RWPE1 (cell line): ENCODE results near the gene G3BP1.
A peak's percentile ranks its signal among the peaks of the same experiment; 100 is the strongest.
"Not testable (repeated sequence)": the region's sequence is repeated elsewhere in the genome, so short reads cannot be mapped to it uniquely, and the experiment has no call there.

Experiments
- CTCF ChIA-PET: fragments of 350-600 bp; sonication (Branson Sonifier 250); formaldehyde crosslinking; extraction: SDS; loops from one replicate; lab custom pipeline; 2021; lab: Yijun Ruan, JAX
- POLR2A ChIA-PET: fragments of 400-600 bp; formaldehyde crosslinking; extraction: SDS; loops from one replicate; lab custom pipeline; 2020; ENCODE audit warnings: antibody characterized with exemption; ENCODE audit not compliant: low non-redundant PET; lab: Yijun Ruan, JAX
- DNase-seq: peaks from one replicate; pipeline ENCODE4 v3.0.0; 2012; ENCODE audit warnings: low spot score
- H3K27ac ChIP-seq: fragments of 450-650 bp; 2 replicates; pipeline ENCODE4 v1.5.1; 2017
- TF ChIP-seq, protein P1 (sequence below): fragments of 450-650 bp; conservative IDR thresholded peaks from 2 replicates; pipeline ENCODE4 v1.5.1; 2017; ENCODE audit warnings: low read depth, mild to moderate bottlenecking

G3BP1 gene

DNA sequence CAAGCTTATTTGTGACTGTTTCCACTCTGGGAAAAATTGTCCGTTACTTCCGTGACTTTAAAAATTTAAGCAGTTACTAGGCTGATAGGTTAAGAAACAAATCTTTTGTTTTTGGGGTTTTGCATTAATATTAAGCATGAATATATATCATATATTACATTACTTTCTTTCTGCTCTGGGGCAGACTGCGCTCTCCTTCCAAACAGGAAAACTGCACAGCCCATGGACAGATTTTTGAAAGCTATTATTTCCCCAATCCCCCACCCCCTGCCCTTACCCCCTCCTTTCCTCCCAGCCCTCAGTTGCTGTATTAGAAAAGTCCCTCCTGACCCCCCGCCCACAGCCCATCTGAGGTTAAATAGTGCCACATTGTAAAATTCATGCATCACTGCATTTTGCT is 50.4 kb downstream of the G3BP1 start:
- TF ChIP-seq, protein P1, sequence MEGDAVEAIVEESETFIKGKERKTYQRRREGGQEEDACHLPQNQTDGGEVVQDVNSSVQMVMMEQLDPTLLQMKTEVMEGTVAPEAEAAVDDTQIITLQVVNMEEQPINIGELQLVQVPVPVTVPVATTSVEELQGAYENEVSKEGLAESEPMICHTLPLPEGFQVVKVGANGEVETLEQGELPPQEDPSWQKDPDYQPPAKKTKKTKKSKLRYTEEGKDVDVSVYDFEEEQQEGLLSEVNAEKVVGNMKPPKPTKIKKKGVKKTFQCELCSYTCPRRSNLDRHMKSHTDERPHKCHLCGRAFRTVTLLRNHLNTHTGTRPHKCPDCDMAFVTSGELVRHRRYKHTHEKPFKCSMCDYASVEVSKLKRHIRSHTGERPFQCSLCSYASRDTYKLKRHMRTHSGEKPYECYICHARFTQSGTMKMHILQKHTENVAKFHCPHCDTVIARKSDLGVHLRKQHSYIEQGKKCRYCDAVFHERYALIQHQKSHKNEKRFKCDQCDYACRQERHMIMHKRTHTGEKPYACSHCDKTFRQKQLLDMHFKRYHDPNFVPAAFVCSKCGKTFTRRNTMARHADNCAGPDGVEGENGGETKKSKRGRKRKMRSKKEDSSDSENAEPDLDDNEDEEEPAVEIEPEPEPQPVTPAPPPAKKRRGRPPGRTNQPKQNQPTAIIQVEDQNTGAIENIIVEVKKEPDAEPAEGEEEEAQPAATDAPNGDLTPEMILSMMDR, result no peak
- ChIA-PET POLR2A (no interaction called here), CTCF (no interaction called here)
- no peak for DNase-seq
- no peak overlapping the region for H3K27ac ChIP-seq

DNA sequence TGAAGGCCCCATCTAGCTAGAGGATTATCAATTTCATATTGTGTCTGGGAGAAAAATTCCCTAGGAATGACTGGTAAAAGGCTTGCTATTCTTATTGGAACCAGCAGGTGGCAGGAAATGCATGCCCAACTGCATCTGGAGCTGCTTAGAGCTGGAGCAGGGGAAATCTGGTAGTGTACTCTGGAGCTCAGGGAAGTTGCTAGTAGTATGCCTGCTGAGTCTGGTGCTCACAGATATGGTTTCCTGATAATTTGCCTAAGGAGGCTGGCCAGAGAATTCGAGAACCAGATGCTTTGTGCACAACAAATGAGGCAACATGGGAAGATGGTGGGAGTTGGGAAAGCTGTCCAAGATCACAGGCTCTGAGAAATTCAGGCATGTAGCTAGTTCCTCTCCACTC is 53.7 kb downstream of the G3BP1 start:
- DNase-seq, result peak; percentile 77
- CTCF ChIA-PET, result interaction anchor here (0.6 to 2.3 kb wide), 12 partner anchors 43 to 681 kb away, joined by 3 to 45 read pairs (median 4); no protein-coding TSS in a partner anchor
- POLR2A ChIA-PET, result interaction anchor here (0.5 to 0.6 kb wide), 2 partner anchors 674 to 1295 kb away, joined by 3 read pairs; no protein-coding TSS in a partner anchor
- H3K27ac ChIP-seq, result no peak overlapping the region
- TF ChIP-seq, protein P1, result peak; percentile 88

DNA sequence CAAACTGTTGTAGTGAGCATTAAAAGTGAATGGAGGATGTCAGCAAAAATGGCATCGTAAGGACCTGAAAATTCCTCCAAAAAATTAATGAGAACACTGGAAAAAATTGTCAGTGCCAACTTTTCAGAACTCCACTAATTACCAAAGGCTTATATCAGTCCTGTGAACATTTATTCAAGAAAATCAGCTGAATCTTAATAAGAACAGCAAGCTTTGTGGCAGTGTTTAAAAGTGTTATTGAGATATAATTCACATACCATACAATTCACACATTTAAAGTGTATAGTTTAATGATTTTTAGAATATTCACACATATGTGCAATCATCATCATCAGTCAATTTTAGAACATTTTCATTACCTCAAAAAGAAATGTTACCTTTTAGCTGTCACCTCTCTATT is 57.6 kb downstream of the G3BP1 start:
- TF ChIP-seq, protein P1, result no peak
- POLR2A ChIA-PET, result no interaction called here
- CTCF ChIA-PET, result no interaction called here

DNA sequence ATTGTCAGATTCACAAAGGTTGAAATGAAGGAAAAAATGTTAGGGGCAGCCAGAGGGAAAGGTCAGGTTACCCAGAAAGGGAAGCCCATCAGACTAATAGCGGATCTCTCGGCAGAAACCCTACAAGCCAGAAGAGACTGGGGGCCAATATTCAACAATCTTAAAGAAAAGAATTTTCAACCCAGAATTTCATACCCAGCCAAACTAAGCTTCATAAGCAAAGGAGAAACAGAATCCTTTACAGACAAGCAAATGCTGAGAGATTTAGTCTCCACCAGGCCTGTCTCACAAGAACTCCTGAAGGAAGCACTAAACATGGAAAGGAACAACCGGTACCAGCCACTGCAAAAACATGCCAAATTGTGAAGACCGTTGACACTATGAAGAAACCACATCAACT is 61.1 kb downstream of the G3BP1 start:
- CTCF ChIA-PET, POLR2A ChIA-PET, DNase-seq, H3K27ac ChIP-seq: not testable (repeated sequence)

More for the DNA sequence above, 57.6 kb downstream of the G3BP1 start:
- no peak for DNase-seq
- no peak overlapping the region for H3K27ac ChIP-seq

DNA sequence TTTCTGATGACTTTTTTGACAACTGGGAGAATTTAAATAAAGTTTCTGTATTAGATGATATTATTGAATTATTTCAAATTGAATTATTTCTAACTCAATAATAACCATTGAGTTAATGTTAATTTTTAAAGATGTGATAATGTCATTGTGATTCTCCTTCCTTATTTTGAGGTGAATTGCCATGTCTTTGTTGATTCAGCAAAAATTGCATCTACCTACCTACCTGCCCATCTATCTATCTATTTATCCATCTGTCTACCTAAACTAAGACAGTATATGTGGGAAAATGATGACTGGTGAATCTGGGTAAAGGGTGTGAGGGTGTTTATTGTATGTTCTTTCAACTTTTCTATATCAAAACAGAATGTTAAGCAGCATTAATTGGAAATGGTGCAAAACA is 75.0 kb downstream of the G3BP1 start:
- no peak for DNase-seq
- no peak overlapping the region for H3K27ac ChIP-seq
- TF ChIP-seq, protein P1, result no peak
- ChIA-PET POLR2A (no interaction called here), CTCF (no interaction called here)

DNA sequence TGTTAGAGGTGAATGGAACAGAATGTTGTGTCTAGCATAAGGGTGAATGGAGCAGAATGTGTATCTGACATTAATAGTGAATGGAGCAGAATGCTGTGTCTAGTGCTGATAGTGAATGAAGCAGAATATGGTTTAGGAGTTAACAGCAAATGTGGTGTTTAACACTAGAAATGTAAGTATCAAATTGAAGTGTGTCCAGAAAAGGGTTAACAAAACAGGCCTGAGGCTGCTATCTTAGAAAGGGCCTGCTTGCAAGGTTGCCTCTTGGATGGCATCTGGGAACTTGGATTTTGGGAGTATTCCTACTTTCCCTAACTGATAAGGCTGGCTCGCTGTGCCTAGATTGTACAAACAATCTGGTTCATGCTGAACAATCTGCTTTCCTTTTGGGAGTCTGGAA is 76.1 kb downstream of the G3BP1 start:
- no peak overlapping the region for H3K27ac ChIP-seq
- POLR2A ChIA-PET, result no interaction called here
- TF ChIP-seq, protein P1, result no peak
- no peak for DNase-seq
- CTCF ChIA-PET, result no interaction called here

DNA sequence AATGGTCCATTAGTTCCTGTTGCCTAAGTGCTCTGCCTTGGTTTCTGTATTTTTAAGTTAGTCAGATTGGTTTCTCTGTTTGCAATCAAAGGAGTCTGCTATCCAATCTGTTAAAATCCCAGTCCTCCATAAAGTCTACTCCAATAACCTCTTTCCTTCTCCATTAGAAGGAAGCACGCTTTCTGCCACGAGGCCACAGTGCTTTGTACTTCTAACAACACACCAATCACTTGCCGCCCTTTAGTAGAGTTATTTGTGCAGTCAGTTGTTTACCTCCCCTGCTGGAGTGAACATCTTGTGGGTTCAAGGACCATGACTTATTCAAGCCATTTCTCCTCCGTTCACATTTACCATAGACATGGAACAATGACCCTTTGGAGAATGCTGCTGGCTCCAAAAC is 83.9 kb downstream of the G3BP1 start:
- DNase-seq, result no peak
- ChIA-PET CTCF (no interaction called here), POLR2A (no interaction called here)
- TF ChIP-seq, protein P1, result no peak
- H3K27ac ChIP-seq, result no peak overlapping the region
